ENCODE data around the gene NCBP2.

Gene NCBP2

GRCh38 chr3:196914866-196915265 is 27.5 kb downstream of the NCBP2 start:
- no peak for TF ChIP-seq CTCF (IDR thresholded peaks at IDR 0.05; ENCODE audit: insufficient read depth, low read depth, low read length, missing control alignments)
- DNase-seq (ENCODE audit: low read depth): no peak
- no peak overlapping the region for H3K4me3 ChIP-seq (ENCODE audit: low read depth, low read length)

- H3K4me3 ChIP-seq (ENCODE audit: low read depth, low read length): no peak overlapping the region
- DNase-seq (ENCODE audit: low read depth): no peak
- no peak for TF ChIP-seq CTCF (IDR thresholded peaks at IDR 0.05; ENCODE audit: insufficient read depth, low read depth, low read length, missing control alignments)
Observed at GRCh38 chr3:196903740-196904139, 38.6 kb downstream of the NCBP2 start.

GRCh38 chr3:196902296-196902695 is 40.0 kb downstream of the NCBP2 start:
- no peak overlapping the region for H3K4me3 ChIP-seq (ENCODE audit: low read depth, low read length)
- DNase-seq (ENCODE audit: low read depth): no peak
- no peak for TF ChIP-seq CTCF (IDR thresholded peaks at IDR 0.05; ENCODE audit: insufficient read depth, low read depth, low read length, missing control alignments)

DNA sequence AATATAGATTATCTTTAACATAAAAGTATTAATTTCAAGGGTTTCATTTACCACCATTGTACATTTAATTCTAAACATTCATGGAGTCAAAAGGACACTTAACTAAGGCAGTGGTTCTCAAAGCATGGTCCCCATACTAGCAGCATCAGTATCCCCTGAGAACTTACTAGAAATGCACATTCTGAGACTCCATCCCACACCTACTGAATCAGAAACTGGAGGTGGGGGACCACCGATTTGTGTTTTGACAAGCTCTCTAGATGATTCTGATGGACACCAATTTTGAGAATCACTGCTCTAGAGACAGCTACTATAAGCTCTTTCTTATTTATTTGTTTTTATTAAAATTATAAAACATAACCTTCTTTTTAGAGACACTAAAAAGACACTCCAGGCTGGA is 40.6 kb downstream of the NCBP2 start:
- no peak for TF ChIP-seq CTCF (IDR thresholded peaks at IDR 0.05; ENCODE audit: insufficient read depth, low read depth, low read length, missing control alignments)
- no peak overlapping the region for H3K4me3 ChIP-seq (ENCODE audit: low read depth, low read length)
- DNase-seq (ENCODE audit: low read depth): no peak

GRCh38 chr3:196896229-196896628 is 46.1 kb downstream of the NCBP2 start:
- TF ChIP-seq CTCF (IDR thresholded peaks at IDR 0.05; ENCODE audit: insufficient read depth, low read depth, low read length, missing control alignments): no peak
- no peak overlapping the region for H3K4me3 ChIP-seq (ENCODE audit: low read depth, low read length)

DNA sequence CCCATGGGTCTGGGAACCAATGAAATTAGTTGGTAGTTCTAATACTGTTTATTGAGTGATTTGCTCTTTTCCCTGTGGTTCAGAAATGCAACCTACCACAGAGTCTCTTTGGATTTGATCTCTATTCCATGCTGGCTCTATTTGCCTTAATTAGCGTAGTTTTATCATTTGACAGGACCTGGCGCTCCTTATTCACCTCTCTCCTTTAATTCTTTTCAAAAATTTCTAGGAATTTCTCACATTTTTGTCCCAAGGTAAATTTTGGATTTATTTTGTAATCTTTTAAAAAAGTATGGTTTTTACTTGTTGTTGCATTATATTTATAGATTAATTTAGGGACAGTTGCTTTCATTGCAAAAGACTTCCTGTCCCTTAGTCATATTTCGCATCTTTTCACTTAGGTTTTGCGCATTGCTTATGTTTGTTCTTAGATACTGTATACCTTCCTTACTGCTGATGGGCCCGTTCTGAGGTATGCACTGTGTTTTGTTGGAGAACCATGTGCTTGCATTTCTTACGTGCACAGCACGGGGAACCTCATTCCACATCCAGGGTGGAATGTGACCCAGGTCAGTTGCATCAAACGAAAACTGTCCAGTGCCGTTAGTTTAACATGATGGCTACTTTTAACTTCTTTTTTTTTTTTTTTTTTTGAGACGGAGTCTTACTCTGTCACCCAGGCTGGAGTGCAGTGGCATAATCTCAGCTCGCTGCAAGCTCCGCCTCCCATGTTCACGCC is 47.6 kb downstream of the NCBP2 start:
- no peak for TF ChIP-seq CTCF (IDR thresholded peaks at IDR 0.05; ENCODE audit: insufficient read depth, low read depth, low read length, missing control alignments)
- H3K4me3 ChIP-seq (ENCODE audit: low read depth, low read length): no peak overlapping the region
- DNase-seq (ENCODE audit: low read depth): no peak

More at GRCh38 chr3:196896229-196896628, 46.1 kb downstream of the NCBP2 start:
- no peak for DNase-seq (ENCODE audit: low read depth)
